IPS-18c (cell line): ENCODE data around the gene U2AF2.

Experiments
- H3K4me3 ChIP-seq: 2 replicates; pipeline ENCODE4 v1.7.0; 2013; ENCODE audit warnings: low read depth, mild to moderate bottlenecking, low read length, moderate library complexity; ENCODE audit not compliant: insufficient read depth
- H3K9me3 ChIP-seq: one replicate; pipeline ENCODE4 v1.6.1; 2013; ENCODE audit warnings: mild to moderate bottlenecking, low read length, moderate library complexity; ENCODE audit not compliant: control insufficient read depth, insufficient read depth

The U2AF2 gene

GRCh38 chr19:55649268-55650125 lies 5.3 kb upstream of the U2AF2 start:
- H3K4me3 ChIP-seq: no peak overlapping the region

DNA sequence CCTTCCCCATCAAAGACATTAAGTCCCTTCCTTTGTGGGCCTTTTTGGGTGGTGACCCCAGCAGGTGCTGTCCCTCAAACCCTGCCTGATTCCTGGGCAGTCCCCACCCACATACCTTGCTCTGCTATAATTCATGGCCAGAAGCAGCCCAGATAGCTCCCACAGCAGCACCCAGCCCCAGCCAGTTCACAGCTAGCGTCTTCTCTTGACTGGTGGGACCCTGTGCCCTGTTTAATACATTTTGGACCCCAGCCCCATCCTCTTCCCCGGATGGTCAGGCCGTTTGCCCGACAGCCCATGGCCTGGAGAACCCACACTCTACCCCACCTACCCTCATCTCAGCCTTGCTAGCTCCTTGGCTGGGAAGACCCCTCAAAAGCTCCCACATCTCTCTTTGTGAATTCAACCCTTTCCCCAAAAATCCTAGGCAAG lies 4.7 kb upstream of the U2AF2 start:
- H3K4me3 ChIP-seq: no peak overlapping the region
- no peaks in the 10 kb centered on the region for H3K9me3 ChIP-seq

More at GRCh38 chr19:55649268-55650125, 5.3 kb upstream of the U2AF2 start:
- no peaks in the 10 kb centered on the region for H3K9me3 ChIP-seq

GRCh38 chr19:55650602-55651230 lies 4.1 kb upstream of the U2AF2 start:
- H3K9me3 ChIP-seq: no peaks in the 10 kb centered on the region
- H3K4me3 ChIP-seq: no peak overlapping the region

DNA sequence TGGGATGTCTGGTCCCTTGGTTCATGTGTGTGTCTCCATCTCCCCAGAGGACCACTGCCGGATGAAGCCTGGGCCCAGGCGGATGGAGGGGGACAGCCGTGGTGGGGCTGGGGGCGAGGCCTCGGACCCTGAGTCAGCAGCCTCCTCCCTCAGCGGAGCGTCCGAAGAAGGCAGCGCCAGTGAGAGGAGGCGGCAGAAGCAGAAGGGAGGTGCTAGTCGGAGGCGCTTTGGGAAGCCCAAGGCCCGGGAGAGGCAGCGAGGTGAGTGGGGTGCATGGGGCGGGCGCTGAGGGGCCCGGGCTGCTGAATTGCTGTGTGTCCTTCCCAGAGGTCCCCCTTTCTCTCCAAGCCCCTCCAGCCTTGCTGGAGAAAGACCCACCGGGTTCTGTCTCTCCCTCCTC lies 3.6 kb upstream of the U2AF2 start:
- H3K4me3 ChIP-seq: no peak overlapping the region
- no peaks in the 10 kb centered on the region for H3K9me3 ChIP-seq

GRCh38 chr19:55652311-55653128 lies 2.3 kb upstream of the U2AF2 start:
- Histone ChIP-seq H3K9me3 (no peaks in the 10 kb centered on the region), H3K4me3 (peak overlapping the region; percentile 31; the same call in 1 of the 2 replicates)

GRCh38 chr19:55653651-55654322 lies 1.0 kb upstream of the U2AF2 start:
- Histone ChIP-seq H3K9me3 (no peaks in the 10 kb centered on the region), H3K4me3 (peak overlapping the region; percentile 79)

DNA sequence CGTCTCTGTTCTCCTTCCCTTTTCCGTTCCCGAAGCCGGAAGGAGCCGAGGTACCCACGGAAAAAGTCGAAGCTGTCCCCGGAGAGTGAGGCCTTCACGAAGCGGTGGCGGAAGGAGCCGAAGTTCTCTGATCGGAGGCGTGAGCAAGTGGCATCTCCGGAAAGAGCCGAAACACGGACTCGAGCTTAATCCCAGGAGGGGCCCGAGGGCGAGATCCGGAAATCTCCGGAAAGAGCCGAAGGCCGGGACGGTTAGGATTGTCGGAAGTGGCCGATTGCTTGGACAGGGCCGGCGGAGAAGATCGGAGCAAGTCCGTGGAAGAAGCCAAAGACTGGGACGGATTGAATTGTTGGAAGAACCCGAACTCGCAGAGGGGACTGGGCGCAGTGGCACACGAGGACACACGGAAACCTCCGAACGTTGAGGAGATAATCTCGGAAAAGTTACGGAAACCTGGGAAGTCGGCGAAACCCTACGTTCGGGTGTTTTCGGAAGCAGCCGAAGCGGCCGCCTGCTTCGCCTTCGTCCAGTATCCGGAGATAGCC lies 440 bp upstream of the U2AF2 start:
- H3K4me3 ChIP-seq: peak overlapping the region; percentile 79

GRCh38 chr19:55655648-55656040 lies 809 bp downstream of the U2AF2 start:
- H3K4me3 ChIP-seq: peak overlapping the region; percentile 97
- H3K9me3 ChIP-seq: peaks cover 2% of the 10 kb centered on the region

More for the DNA sequence above, 440 bp upstream of the U2AF2 start:
- peaks cover 2% of the 10 kb centered on the region for H3K9me3 ChIP-seq

- Histone ChIP-seq H3K9me3 (peaks cover 2% of the 10 kb centered on the region), H3K4me3 (peak overlapping the region; percentile 97)
Observed at GRCh38 chr19:55656552-55656951, 1.7 kb downstream of the U2AF2 start.

DNA sequence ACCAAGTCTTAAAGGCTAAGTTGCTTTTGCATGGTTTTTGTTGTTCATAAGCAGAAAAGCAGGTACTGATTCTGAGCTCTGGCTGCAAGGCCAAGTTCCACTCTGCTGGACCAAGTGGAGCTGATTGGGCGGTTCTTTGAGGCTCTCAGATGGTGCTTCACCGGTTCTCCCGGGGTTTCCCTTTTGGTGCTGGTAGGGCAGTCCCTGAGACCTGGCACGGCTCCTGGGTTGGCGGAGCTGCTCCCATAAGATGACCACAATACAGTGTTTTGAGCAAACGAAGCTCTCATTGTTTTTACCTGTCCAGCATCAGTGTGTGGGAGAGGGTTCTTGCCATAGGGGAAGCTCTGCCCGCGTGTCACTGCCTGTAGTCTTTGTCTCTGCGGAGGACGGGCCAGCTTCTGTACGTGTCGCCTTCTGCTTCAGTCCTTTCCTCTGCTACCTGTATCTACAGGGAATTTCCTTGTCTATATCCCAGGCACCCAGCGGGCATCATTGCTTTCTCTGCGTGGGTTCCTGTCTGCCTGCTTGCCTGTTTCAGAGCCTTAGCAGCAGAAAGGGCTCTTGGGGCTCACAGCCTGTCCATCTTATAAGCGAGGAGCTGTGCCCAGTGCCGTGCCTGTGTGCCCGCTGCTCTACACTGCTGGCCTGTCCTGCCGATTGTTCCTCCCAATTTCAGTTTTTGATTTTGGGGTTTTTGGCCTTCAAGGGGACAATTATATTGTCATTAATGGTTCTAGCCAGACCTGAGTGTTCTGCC lies 2.3 kb downstream of the U2AF2 start:
- Histone ChIP-seq H3K4me3 (peak overlapping the region; percentile 5; the same call in 1 of the 2 replicates), H3K9me3 (peaks cover 2% of the 10 kb centered on the region)

GRCh38 chr19:55658846-55659459 lies 4.1 kb downstream of the U2AF2 start:
- H3K9me3 ChIP-seq: peaks cover 2% of the 10 kb centered on the region

DNA sequence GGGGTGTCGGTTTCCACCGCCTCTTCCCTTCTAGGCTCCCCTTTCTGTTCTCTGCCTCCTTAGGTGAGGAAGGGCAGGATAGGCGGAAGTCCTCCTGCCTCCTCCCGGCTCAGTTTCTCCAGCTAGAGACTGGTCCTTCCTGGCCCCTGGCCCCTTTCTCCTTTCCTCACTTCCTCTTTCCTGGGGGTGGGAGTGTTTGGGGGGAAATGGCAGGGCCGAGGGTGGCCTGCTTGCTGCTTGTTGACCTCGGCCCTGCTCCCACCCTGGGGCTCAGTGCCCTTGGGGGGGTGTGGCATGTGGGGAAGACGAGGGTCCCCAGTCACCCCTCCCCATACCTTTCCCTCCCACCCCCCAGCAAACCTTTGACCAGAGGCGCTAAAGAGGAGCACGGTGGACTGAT lies 5.0 kb downstream of the U2AF2 start:
- H3K9me3 ChIP-seq: peaks cover 2% of the 10 kb centered on the region
- no peak overlapping the region for H3K4me3 ChIP-seq

More at GRCh38 chr19:55658846-55659459, 4.1 kb downstream of the U2AF2 start:
- H3K4me3 ChIP-seq: no peak overlapping the region

- Histone ChIP-seq H3K4me3 (no peak overlapping the region), H3K9me3 (peaks cover 2% of the 10 kb centered on the region)
Observed at GRCh38 chr19:55660404-55660803, 5.6 kb downstream of the U2AF2 start.

DNA sequence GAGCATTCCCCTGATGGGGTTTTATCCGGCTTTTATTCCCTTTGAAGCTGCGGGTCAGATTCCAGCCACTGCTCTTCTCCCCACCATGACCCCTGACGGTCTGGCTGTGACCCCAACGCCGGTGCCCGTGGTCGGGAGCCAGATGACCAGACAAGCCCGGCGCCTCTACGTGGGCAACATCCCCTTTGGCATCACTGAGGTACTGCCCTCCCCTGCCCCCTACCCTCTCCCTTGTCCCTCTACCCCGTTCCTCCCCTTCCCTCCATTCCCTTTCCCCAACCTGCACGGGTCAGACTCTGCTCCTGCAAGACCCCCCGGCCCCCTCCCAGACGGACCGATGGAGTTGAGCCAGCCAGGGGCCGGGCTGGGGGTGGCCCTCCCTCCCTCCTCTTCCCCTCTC lies 6.2 kb downstream of the U2AF2 start:
- Histone ChIP-seq H3K9me3 (peaks cover 2% of the 10 kb centered on the region), H3K4me3 (no peak overlapping the region)

DNA sequence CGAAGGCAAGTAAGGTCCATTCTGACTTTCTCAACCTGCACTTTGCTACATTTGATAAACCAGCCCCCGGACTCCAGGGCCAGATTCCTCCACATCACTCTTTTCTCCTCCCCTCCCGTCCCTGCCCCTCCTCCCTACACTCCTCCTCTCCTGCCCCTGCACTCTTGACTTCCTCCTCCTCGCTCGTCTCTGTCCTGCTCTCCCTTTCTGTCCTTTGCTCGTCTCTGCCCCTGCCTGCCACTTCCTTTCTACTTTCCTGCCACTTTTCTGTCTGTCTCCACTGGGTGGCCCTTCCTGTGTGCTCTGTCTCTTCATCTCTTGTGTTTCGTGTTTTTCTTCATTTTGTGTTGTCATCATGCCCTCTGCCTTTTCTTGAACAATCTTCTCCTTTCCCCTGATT lies 7.0 kb downstream of the U2AF2 start:
- H3K4me3 ChIP-seq: no peak overlapping the region
- H3K9me3 ChIP-seq: peaks cover 2% of the 10 kb centered on the region
